Endothelial cell of umbilical vein (primary cell): ENCODE results near the gene EREG.

Experiments used
- CTCF ChIP-seq, 2 donors: IDR thresholded peaks; 1 replicate in 1 of 2; 2 replicates in 1 of 2; pipeline ENCODE4 v1.5.1; 2011; ENCODE audit warnings: low read length in 2 of 2, mild to moderate bottlenecking in 2 of 2, moderate library complexity in 2 of 2, control low read depth in 1 of 2, inconsistent platforms in 1 of 2, low read depth in 1 of 2; ENCODE audit not compliant: insufficient read depth in 1 of 2; ENCODE audit errors: extremely low read depth in 1 of 2
- EZH2 ChIP-seq: IDR thresholded peaks from 2 replicates; pipeline ENCODE4 v1.6.1; 2012; ENCODE audit warnings: borderline replicate concordance, low read depth, mild to moderate bottlenecking, moderate library complexity, low read length, inconsistent platforms; ENCODE audit not compliant: severe bottlenecking
- FOS ChIP-seq: IDR thresholded peaks from 2 replicates; pipeline ENCODE4 v1.6.1; 2011; ENCODE audit warnings: mild to moderate bottlenecking, low read length, moderate library complexity, borderline replicate concordance; ENCODE audit not compliant: insufficient read depth
- JUN ChIP-seq: IDR thresholded peaks from 2 replicates; pipeline ENCODE4 v1.6.1; 2011; ENCODE audit warnings: borderline replicate concordance, low read depth; ENCODE audit not compliant: insufficient read length, insufficient read depth
- MAX ChIP-seq: IDR thresholded peaks from 2 replicates; pipeline ENCODE4 v1.6.1; 2011; ENCODE audit not compliant: insufficient read depth, insufficient read length
- POLR2A ChIP-seq: IDR thresholded peaks from 2 replicates; pipeline ENCODE4 v1.6.1; 2012; ENCODE audit warnings: low read depth, mild to moderate bottlenecking, control low read depth, low read length
- POLR2AphosphoS5 ChIP-seq: IDR thresholded peaks from 2 replicates; pipeline ENCODE4 v1.6.1; 2012; ENCODE audit warnings: low read depth, mild to moderate bottlenecking, control low read depth, low read length, moderate library complexity; ENCODE audit not compliant: insufficient read depth

GRCh38 chr4:74433541-74434172 is 68.7 kb downstream of the EREG start:
- no peak for TF ChIP-seq JUN
- no peak for TF ChIP-seq EZH2
- no peak for TF ChIP-seq POLR2A
- no peak for TF ChIP-seq CTCF (IDR thresholded peaks at IDR 0.05; ENCODE audit: extremely low read depth in 1 of 2, insufficient read depth in 1 of 2, low read depth in 1 of 2, low read length in 2 of 2)
- no peak for TF ChIP-seq FOS
- TF ChIP-seq POLR2AphosphoS5 = no peak
- no peak for TF ChIP-seq MAX
